ENCODE results near the gene PITHD1.
"Not testable (repeated sequence)": the region's sequence is repeated elsewhere in the genome, so short reads cannot be mapped to it uniquely, and the experiment has no call there.

Gene PITHD1

DNA sequence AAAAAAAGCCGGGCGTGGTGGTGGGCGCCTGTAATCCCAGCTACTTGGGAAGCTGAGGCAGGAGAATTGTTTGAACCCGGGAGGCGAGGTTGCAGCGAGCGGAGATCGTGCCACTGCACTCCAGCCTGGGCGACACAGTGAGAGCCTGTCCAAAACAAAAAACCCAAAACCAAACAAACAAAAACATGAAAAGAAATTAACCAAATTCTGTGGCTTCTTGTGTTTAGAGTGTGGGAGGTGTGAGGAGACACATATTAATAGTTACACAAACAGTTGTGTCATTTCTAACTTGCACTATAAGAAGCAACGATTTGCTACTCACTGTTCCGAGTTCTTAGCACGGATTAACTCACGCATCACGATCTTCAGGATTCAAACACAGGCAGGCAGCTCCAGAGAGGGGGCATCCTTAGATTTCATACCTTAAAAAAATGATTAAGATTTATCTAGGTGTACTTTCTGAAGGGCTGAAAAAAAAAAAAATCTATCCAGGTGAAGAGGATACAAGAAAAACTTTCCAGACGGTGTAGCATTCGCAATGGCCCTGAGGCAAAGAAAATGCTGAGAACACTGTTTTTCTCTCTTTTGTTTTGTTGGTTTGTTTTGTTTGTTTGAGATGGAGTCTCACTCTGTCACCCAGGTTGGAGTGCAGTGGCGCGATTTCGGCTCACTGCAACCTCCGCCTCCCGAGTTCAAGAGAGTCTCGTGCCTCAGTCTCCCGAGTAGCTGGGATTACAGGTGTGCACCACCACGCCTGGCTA, 47.7 kb downstream of the PITHD1 start:
- DNase-seq (ENCODE audit: low read depth), result no peak

DNA sequence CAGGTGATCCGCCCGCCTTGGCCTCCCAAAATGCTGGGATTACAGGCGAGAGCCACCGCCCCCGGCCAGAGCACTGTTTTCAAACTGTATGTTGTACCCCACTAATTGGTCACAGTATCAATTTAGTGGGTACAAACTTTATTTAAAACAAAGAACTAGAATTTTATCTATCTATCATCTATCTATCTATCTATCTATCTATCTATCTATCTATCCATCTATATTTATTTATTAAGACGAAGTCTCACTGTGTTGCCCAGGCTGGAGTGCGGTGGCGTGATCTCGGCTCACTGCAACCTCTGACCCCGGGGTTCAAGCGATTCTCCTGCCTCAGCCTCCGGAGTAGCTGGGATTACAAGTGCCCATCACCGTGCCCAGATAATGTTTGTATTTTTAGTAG, 48.4 kb downstream of the PITHD1 start:
- not testable (repeated sequence) for DNase-seq (ENCODE audit: low read depth)

DNA sequence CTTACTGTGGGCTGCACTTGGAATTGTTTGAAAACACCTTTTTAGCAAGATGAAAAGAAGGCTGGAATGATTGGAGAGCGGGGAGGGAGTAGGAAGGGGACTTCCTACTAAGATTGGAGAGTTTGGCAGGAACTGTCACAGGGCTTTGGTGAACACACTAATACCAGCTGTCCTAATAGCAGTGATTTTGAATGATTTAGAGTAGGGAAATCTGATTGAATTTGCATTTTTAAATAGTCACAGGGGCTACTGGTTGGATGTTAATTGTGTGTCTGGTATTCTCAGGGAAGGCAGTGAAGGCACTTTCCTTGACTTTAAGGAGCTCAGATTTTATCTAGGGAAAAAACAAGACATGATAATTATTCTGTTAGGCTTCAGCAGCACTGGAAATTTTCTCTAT, 49.5 kb downstream of the PITHD1 start:
- DNase-seq (ENCODE audit: low read depth), result no peak

DNA sequence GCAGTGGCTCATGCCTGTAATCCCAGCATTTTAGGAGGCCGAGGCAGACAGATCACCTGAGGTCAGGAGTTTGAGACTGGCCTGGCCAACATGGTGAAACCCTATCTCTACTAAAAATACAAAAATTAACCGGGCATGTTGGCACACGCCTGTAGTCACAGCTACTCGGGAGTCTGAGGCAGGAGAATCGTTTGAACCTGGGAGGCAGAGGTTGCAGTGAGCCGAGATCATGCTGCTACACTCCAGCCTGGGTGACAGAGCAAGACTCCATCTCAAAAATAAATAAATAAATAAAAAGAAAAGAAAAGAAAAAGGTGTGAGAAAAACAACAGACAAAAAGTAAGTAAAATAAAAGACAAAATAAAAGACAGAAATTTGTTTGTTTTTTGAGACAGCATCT, 55.9 kb downstream of the PITHD1 start:
- DNase-seq (ENCODE audit: low read depth), result not testable (repeated sequence)

DNA sequence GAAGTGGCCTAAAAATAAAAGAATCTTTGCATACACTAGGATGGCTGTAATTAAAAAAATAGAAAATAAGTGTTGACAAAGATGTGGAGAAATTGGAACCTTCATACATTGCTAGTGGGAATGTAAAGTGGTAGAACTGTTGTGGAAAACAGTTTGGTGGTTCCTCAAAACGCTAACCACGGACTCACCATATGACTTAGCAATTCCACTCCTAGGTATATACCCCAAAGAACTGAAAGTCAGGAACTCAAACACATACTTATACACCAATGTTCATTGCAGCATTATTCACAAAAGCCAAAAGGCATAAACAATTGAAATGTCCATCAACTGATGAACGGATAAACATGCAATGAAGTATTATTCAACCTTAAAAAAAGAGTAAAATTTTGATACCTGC, 57.8 kb downstream of the PITHD1 start:
- no peak for DNase-seq (ENCODE audit: low read depth)

All from activated T-cell treated with anti-CD3 and anti-CD28 coated beads for 48 hours (primary cell).